Islet precursor cell (in vitro differentiated cells): ENCODE measurements around the gene ADCY1.

Experiments
- DNase-seq: peaks from one replicate; pipeline ENCODE4 v3.0.0-alpha.2; 2018

ADCY1 gene

DNA sequence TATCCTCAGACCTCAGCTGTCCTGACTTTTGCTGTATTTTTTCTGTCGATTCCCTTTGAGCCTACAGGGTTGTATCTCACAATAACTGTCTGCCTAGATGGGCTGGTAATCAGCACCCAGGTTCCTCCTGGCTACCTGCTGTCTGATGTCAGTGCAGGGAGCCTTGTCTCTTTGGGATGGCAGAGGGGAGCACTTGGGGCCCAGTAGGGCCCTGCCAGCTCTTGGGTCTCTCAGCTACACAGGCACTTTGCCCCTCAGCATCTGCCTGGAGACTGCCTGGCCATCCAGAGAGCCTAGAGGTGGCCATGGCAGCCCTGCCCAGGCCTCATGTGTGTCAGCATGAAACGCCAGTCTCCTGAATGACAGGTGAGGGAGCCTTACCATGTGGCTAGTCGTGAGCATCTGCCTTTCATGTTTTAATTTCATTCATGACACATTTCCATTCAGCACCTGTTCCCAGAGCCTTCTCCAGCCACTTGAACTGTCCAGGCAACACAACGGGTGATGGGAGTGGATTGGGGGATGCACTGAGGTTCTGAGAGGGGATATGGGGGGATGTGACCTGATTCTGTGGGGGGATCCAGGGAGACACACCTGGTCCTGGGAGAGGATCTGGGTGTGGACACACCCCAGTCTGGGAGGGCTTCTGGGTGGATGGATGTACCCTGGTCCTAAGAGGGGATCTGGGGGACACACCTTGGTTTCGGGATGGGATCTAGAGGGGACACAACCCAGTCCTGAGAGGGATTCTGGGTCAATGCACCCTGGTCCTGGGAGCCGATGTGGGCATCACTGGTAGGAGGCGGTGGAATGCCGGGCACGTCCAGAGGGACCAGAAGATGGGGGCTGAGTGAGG is 21.9 kb downstream of the ADCY1 start:
- DNase-seq, result peak; percentile 46

DNA sequence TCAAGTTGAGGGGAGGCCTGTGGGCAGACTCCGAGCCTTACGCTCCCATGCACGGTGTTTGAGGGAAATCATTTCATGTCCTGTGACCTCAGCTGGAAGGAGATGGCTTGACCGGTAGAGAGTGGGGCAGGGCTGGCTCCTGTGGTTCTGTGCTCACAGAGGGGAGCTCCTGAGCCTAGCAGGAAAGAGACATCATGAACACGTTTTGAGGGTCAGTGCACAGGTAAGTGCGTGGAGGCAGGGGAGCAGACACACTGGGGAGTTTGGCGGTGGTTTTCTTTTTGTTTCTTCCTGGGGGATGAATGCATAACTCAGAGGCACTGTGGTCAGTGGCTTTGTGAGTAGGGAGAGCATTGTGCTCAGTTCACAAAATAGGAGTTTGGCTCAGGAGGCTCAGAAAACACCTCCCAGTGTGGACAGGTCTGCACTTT is 22.5 kb downstream of the ADCY1 start:
- no peak for DNase-seq

DNA sequence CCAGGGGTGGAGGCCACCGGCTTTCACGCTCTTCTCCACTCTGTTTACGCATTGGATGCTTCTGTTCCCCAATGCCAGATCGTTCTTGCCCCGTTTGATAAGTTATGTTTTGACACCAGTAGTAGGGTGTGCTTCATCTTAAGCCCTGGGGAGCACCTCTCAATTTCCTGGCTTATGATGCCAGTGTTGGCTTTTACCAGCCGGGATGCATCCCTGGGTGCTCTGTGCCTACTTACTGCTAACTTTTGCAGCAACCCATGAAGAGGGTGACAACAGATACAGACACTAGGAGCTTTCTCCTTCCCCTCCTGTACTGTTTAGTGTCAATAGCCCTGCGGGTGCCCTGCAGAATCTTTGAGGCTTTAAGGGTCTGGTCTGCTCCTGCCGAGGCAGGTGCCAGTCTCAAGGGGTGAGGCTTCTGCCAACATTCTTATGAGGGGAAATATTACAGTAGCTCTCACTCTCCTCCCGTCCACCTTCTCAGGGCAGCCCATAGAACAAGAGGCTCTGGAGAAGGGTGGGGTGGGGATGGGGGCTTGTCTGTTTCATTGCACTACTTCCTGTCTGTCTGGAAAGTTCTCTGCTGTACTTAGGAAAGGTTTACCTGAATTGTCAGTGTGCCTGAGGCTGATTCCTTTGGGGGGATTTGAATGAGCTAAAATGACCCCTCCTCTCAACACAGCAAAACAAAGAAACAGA is 23.3 kb downstream of the ADCY1 start:
- DNase-seq, result no peak

DNA sequence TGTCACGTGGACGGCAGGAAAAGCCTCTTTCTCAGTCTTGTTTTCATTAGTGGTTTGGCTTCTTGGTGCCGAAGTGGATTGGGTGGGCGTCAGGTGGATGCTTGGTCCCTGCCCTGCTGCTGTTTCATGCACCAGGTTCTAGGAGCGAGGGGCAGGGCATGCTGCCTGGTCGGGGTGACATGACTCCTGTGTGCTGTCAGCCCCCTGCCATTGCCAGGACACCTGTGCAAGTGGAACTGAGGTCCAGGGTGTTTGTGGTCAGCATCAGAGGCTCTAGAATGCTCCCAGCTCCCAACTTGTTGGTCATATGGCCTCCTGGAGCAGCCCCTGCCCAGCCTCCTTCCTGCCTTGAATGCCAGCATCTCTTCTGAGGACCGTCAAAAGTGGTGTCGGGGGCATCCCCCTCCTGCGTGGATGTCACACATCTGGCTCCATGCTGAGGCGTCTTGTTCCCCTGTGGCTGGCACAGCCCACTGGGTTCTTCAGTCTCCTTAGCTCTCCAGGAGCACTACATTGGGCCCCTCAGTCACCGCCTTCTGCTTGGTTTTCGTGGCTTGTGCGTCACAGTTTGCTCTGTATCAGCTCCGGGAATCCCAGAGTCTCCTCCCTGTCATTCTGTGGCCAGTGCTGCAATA is 24.8 kb downstream of the ADCY1 start:
- DNase-seq, result no peak

DNA sequence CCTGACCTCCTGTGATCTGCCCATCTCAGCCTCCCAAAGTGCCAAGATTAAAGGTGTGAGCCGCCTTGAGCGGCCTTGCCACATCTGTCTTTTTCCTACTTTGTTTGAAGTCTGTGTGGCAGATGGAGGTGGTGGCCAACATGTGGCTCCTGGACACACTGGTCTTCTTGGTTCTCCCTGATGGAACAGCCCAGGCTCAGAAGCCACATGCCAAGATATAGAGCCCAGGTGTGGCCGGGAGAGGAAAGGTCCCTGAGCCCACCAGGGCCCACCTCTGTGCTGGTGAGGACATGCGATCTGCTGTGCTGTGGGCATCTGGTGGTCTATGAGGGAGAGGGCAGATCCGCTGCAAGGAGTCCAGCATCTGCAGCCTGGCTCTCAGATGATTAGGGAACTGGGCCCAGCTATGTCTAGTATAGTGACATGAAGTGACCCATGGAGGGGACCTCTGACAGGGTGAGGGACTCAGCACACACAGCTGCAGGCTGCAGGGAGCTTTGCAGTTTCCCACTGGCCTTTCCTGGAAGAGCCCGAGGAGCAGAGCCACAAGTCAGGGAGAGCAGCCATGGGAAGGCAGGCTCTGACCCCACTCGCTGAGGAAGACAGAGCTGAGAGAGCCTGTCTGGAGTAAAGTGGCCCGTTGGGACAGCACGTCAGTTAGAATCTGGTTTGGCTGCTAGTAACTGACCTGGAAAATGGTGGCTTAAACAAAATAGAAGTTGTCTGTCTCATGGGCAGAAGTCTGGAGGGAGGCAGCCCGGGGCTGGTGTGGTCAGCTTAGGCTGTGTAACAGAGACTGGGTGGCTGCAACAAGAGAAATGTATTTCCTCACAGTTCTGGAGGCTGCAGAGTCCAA is 25.9 kb downstream of the ADCY1 start:
- no peak for DNase-seq

DNA sequence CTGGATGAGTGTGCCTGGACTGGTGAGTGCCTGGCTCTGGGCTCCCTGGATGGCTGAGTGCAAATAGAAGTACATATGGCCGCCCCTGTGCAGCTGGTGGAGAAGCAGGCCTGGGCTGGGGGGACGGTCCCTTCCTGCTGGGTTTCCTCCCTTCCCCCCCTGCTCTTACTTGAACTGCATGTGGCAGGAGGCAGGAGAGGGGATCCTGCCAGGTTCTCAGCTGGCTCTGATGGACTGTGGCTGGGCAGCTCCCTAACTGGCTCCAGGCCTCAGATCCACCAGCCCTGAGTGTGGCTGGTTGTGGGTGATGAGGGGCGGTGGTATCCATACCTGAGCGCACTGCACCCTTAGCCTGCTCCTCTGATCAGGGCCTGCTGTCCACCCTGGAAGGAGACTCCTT is 26.9 kb downstream of the ADCY1 start:
- DNase-seq, result peak; percentile 48

DNA sequence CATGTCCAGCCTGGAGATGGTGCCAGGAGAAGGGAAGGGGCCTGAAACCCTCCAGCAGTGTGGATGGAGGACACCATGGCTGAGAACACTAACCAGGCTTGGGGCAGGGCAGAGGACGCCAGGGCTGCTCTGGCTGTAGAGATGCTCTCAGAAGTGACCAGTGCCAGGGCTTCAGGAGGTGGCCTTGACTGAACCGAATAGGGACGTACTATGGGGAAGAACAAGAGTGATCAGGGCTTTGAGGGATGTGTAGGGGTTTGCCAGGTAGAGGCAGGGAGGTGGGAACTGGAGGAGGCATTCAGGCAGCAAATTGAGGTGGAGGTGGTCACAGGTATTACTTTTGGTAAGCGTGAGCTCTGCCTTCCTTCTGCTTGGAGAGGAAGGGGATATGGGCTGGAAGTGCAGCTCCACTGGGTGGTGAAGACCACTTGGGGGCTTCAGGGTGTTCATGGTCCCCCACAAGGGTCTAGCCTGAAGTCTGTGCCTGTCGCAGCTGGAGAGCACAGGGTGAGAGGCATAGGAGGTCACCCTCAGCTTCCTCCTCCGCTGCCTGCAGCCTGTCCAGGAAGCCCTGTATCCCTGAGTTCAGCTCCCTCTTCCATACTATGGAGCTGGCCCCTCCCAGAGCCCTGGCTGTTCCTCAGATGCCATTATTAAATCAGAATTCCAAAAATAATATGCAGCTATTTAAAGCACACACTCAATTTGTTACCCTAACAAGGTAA is 27.8 kb downstream of the ADCY1 start:
- DNase-seq, result no peak

DNA sequence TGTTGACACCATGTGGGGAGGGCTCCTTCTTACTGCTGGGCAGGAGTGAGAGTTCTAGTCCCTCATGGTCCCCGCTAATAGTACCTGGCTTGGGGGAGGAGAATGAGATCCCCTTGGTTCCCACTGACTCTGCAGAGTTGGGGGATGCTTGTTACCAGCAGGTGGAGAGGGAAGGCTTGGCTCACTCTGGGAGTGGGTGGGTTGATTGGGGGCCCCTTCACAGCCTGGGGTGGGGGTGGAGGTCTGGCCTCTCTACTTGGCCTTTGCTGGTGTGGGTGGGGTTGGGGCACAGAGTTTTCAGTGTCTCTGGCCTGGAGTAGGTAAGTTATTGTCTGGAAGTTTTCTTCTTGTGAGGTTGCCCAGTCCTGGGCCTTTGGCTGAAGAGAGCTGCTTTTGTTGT is 31.9 kb downstream of the ADCY1 start:
- no peak for DNase-seq

DNA sequence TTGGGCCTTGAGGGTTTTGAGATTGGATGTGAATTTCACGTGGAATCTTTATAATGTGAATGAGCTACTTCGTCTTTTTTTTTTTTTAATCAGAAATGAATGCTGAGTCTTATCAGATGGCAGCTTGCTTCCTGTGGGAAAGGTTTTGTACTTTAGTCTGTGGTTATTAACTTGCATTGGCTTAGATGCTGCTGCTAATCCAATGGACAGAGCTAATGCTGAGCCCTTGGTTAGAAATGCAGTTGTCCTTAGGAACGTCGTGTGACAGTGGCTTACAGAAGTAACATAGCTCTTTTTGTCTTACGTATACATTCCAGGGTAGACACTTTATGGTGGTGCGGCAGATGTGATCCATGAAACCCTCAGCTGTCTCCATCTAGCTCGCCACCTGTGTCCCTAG is 32.8 kb downstream of the ADCY1 start:
- DNase-seq, result no peak

DNA sequence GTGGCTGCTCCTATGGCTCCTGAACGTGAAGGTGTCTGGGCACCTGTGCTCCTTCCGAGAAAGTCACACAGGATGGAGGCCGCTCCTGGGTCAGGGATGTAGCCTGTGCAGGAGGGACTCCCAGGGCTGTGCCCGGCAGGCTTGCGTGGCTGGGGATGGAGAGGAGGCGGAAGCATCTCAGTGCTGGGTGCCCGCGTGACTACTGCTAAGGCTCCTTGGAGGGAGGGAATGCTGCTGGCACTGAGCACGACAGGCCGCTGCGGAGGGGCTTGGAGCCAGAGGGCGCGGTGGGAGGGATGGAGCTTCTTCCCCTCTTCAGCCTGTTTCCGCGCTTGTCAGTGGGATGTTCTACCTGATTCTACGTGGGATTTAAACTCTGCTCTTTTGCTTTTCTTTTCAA is 35.0 kb downstream of the ADCY1 start:
- no peak for DNase-seq

DNA sequence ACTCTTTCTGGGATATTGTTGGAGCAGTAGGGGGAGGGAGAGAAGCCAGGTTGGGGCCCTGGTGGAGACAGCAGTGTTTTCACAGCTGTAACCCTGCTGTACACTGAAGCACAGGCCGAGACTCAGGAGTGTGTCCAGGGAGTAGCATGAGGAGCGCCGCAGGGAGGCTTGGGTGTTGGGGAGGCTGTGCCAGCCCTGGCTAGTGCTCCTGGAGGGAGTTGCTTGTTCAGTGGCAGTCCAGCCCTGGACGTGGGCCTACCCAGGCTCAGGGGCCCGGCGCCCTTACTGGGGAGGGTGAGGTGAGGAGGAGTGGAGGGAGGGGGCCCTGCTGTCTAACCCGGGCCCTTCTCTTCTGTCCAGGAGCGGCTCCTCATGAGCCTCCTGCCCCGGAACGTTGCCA is 35.9 kb downstream of the ADCY1 start:
- no peak for DNase-seq

DNA sequence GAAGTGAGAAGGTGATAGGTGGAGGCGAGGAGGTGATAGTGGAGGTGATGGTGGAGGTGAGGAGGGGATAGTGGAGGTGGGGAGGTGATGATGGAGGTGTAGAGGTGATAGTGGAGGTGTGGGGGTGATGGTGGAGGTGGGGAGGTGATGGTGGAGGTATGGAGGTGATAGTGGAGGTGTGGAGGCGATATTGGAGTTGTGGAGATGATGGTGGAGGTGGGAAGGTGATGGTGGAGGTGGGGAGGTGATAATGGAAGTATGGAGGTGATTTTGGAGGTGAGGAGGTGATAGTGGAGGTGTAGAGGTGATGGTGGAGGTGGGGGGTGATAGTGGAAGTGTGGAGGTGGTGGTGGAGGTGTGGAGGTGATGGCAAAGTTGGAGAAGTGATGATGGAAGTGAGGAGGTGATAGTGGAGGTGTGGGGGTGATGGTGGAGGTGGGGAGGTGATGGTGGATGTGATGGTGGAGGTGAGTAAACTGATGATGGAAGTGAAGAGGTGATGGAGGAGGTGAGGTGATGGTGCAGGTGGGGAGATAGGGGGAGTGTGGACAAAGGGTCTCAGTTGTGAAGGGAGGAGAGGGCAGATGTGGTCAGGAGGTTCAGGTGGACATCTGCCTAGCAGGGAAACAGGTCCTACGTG is 36.6 kb downstream of the ADCY1 start:
- DNase-seq, result no peak

DNA sequence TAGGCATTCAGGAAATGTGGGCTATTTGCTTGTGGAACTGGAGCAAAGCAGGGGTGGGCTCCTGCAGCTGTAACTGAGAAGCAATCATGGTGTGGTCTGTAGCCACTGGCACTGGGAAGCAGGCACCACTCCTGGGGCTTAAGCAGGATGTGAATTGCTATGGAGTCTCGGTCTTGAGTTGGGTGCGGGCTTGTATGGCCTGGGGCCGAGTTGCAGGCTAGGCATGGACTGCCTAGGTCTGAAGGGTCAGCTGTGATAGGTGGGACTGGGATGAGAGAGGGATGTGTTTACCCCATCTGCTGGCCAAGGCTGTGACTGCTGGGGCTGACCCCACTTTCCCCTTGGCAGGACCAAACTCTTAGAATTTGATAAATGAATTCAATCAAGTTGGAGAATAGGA is 43.0 kb downstream of the ADCY1 start:
- peak; percentile 49 for DNase-seq

DNA sequence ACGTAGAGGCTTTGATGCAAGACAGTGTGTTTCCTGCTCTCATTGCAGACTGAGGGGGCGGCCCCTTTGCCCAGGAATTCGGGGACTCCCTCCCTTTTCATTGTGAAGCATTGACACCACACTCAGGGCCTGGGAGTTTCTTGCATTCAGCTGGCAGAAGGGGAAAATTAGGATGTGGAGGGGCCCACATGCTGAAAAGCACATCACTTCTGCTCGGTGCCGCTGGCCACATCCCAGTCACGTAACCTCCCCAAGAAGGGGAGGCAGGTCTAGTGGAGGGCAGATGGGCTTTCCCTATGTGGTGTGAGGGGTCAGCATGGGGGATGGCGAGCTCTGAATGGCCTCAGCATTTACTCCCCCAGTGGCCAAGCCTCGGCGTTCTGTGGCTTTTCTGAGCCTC is 47.9 kb downstream of the ADCY1 start:
- DNase-seq, result no peak

DNA sequence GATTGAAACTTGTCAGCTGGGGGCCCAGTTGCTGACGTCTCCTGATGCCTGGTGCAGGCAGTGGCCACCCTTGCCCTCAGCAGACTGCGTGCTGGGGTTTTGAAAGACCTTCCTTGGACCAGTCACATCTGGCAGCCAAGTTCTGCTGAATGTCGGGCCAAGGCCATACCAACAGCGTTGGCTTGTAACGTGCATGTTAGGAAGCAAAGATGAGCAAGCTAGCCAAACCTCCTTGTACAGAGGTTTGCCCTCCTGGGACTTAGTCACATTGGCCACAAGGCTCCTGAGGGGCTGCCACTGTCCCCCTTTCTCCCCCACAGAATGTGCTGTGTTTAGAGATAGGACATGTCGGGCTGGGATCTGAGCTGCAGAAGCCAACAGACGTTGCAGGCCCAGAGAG is 49.0 kb downstream of the ADCY1 start:
- peak; percentile 40 for DNase-seq

DNA sequence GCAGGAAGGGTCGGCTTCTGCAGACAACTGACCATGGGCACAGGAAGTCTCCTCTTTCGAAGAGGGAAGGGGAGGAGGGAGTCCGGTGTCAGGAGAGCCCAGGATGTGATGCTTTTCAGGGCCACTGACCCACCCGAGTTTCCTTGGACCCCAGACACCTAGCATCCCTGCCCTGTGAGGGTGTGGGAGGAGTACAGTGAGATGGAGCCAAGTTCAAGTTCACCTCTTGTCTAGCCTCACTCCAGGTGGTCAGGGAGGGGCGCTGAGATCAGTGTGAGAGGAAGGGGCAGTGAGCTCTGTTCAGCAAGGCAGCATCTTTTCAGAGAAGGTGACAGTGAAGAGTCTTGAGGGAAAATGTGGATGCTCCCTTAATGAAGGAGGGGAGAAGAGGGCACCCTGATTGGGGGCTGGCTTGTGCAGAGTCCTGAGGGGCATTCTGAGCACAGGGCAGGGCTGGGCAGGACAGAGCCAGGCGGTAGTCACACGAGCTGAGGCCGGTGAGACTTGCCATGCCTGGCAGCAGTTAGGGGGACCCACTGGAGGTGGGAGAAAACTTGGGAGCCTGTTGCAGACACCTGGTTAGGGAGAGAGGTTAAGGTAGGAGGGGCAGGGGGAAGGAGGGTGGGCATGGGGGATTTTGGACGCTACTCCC is 49.7 kb downstream of the ADCY1 start:
- peak; percentile 45 for DNase-seq

DNA sequence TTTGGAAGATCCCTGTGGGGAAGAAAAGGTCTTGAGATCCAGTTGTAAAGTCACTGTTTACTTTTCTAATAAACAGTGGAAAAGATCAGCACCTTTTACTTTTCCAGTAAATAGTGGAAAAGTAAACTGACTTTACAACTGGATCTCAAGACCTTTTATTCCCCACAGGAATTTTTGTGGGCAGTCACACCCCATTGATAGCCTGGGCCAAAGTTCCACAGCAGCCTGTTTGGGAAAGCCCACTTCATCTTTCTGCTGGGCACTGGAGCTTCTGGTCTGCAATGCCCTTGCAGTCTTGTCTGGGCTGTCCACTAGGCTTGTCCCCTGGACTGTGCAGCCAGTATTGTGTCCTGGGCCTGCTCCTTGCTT is 50.2 kb downstream of the ADCY1 start:
- no peak for DNase-seq

DNA sequence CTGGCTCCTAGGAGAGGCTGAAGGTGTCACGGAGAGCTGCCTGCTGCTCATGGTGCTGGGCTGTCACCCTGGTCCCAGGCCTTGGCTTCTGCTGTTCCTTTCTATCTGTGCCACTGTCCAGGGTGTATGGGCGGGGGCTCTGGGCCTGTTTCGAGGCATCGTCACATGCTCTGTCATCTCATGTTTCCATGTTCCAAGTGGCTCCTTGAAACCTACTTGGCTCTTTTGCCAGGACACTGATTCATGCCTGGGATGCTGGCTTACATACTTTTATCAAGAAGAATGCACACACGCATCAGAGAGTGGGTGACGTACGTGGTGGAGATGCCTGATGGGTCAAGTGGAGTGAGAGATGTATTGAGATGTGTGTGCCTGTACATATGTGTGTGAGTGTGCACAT is 50.9 kb downstream of the ADCY1 start:
- DNase-seq, result no peak

DNA sequence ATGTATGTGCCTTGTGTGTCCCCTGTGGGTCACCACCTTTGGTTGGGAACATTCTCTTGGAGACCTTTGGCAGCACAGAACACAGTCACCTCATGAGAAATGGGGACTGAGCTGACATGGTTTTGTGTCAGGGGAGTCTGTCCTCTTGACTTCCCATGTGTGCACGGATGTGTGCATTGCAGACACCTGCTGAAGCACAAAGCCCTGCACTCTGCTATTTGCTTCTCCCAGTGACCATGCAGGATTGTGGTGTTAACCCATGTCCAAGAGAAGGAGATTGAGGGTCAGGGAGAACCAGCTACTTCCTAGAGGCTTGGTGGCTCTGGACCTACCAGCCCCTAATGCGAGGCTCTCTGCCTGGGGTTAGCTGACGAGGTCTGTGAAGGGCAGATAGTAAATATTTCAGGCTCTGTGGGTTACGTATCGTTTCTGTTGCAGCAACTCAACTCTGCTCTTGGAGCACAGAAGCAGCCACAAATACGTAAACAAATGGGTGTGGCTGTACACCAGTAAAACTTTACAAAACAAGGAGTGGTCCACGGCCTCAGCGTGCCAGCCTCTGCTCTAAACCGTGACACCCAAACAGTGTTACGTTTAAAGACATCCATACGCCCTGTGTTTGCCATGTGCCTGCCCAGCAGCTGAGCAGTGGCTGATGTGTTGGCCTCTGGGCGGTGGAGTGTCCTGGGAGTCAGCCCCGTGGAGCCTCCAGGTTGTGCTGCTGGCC is 51.7 kb downstream of the ADCY1 start:
- peak; percentile 44 for DNase-seq
